Kidney epithelial cell (primary cell): ENCODE results near the gene IRF2. TPM values are rescaled to one million over a fixed set of nuclear protein-coding genes. Genes with fewer than 3 reads are reported as not detected.
"Not testable (repeated sequence)": the region's sequence is repeated elsewhere in the genome, so short reads cannot be mapped to it uniquely, and the experiment has no call there.

Source experiments
- DNase-seq: peaks from one replicate; pipeline ENCODE4 v3.0.0-alpha.2; 2010; ENCODE audit warnings: low read depth
- H3K27me3 ChIP-seq: 2 replicates; pipeline ENCODE4 v1.6.0; 2011; ENCODE audit warnings: low read length; ENCODE audit not compliant: control insufficient read depth, insufficient read depth
- H3K36me3 ChIP-seq: 2 replicates; pipeline ENCODE4 v1.5.1; 2011; ENCODE audit warnings: low read length; ENCODE audit not compliant: control insufficient read depth, insufficient read depth
- H3K4me3 ChIP-seq: 2 replicates; pipeline ENCODE4 v1.5.1; 2011; ENCODE audit warnings: low read depth, mild to moderate bottlenecking, control low read depth, low read length
- CTCF ChIP-seq: IDR thresholded peaks from 2 replicates; pipeline ENCODE4 v1.5.1; 2011; ENCODE audit warnings: mild to moderate bottlenecking, moderate library complexity, low read length, control low read depth, inconsistent platforms; ENCODE audit not compliant: insufficient read depth, poor library complexity, severe bottlenecking
- total RNA-seq: library from RNA; depleted of rRNA; stranded (reverse); fragments of >200 nt; gene quantifications from 2 replicates; pipeline ENCODE4 v1.2.3, GENCODE V29; 2015

IRF2 gene
- total RNA-seq, 1 donor from 2014 or later: 30.4 TPM

- TF ChIP-seq CTCF: no peak
- Histone ChIP-seq H3K4me3 (no peak overlapping the region), H3K27me3 (no peaks in the 10 kb centered on the region), H3K36me3 (no peaks in the 10 kb centered on the region)
- DNase-seq: peak; percentile 67
Observed at GRCh38 chr4:184384056-184384809, 90.1 kb downstream of the IRF2 start.

- Histone ChIP-seq H3K4me3 (no peak overlapping the region), H3K36me3 (no peaks in the 10 kb centered on the region), H3K27me3 (no peaks in the 10 kb centered on the region)
- no peak for TF ChIP-seq CTCF
- peak; percentile 65 for DNase-seq
Observed at GRCh38 chr4:184383497-184384055, 90.8 kb downstream of the IRF2 start.

GRCh38 chr4:184382189-184382846, 92.0 kb downstream of the IRF2 start:
- no peaks in the 10 kb centered on the region for H3K27me3 ChIP-seq
- no peak for TF ChIP-seq CTCF
- H3K4me3 ChIP-seq: no peak overlapping the region
- no peak for DNase-seq
- H3K36me3 ChIP-seq: no peaks in the 10 kb centered on the region

- no peak for DNase-seq
Observed at GRCh38 chr4:184380707-184381106, 93.6 kb downstream of the IRF2 start.

GRCh38 chr4:184380214-184380613, 94.1 kb downstream of the IRF2 start:
- H3K27me3 ChIP-seq, H3K36me3 ChIP-seq, DNase-seq, H3K4me3 ChIP-seq: not testable (repeated sequence)

More at GRCh38 chr4:184380707-184381106, 93.6 kb downstream of the IRF2 start:
- TF ChIP-seq CTCF: no peak
- no peaks in the 10 kb centered on the region for H3K36me3 ChIP-seq
- no peak overlapping the region for H3K4me3 ChIP-seq
- H3K27me3 ChIP-seq: no peaks in the 10 kb centered on the region

GRCh38 chr4:184376923-184377322, 97.4 kb downstream of the IRF2 start:
- TF ChIP-seq CTCF: no peak
- no peak overlapping the region for H3K4me3 ChIP-seq
- no peaks in the 10 kb centered on the region for H3K27me3 ChIP-seq
- no peak for DNase-seq
- H3K36me3 ChIP-seq: no peaks in the 10 kb centered on the region
